Activated CD4-positive, alpha-beta T cell treated with anti-CD3 and anti-CD28 coated beads for 1 hour (primary cell): ENCODE results near the gene NRSN1.
"Not testable (repeated sequence)": the region's sequence is repeated elsewhere in the genome, so short reads cannot be mapped to it uniquely, and the experiment has no call there.

Source experiments
- DNase-seq: peaks from one replicate; pipeline ENCODE4 v3.0.0-alpha.2; 2020

Gene NRSN1

DNA sequence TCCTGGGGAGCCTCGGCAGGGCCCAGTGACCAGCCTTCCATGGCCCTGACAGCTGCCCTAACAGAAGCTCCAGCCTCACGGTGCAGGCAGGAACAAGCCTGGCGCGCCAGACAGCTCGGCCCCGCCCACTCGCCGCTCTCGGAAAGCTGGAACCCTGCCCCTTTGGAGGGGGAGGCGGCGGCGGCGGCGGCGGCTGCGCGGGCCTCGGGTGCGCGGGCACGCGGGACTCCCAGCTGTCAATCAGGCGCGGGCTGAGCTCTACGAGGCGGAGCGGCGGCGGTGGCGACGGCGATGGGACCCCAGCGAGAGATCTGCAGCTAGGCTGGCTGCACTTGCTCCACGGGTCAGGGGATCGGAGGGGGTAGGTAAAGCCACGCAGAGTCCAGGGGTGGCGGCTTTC, at the start of gene NRSN1:
TSS of gene NRSN1 (plus strand) at position 236 of the 400 bp plus-strand sequence. CDS start 8,113 bp downstream, outside the sequence.
- no peak for DNase-seq

DNA sequence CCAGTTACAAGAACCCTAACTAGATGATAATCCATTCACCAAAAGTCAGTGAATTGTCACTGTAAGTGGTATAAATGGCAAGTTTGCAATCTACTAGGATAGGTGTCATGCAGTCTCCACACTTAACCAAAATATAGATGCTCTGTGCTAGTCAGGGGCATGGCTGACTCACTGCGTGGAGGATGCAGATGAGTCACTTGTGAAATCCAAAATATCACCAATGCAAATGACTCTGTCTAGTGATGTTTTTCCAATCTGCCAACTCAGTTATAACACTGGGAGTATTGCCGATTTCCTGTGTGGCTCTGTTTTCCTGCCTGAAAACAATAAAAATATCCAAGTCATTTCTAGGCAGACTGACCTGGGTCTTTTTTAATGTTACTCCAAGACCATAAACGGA, 47.8 kb upstream of the NRSN1 start:
- DNase-seq: no peak

GRCh38 chr6:24079076-24079475, 46.9 kb upstream of the NRSN1 start:
- DNase-seq: no peak

DNA sequence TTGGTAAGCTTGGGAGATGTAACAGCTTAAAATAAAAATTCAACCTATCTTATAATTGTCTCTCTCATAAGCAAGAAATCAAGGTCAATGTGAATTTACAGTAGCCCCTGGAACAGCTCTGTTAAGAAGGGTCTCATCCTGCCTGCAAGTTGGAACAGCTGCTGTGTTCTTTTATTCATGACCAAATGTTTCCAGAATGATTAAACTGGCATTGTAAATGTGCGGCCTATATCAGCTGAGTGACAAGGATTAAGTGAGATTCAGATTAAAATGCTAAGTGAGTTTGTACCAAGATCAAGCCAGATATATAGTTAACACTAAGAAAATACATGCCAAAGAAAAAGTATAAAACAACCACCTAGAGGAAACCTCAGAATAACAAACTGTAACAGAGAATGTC, 45.3 kb upstream of the NRSN1 start:
- no peak for DNase-seq

DNA sequence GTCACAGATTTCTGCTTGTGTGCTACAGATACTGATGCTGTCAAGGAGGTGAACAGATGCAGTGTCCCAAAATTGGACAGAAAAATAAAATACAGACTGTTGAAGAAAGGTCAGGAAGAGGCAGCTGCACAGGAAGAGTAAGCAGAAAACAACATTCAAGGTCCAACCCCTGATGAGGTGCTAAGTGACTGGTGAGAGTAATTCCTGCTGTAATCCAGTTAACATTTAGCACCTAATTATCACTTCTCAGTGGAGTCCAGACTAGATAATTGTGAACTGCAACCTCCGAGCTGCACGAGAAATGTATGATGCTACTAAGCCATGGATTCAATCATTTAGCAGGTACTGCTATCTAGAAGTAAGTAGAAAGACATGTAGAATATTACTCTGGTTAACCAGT, 36.3 kb upstream of the NRSN1 start:
- DNase-seq: no peak

GRCh38 chr6:24092407-24092806, 33.6 kb upstream of the NRSN1 start:
- DNase-seq: no peak

GRCh38 chr6:24093381-24093780, 32.6 kb upstream of the NRSN1 start:
- DNase-seq: no peak

DNA sequence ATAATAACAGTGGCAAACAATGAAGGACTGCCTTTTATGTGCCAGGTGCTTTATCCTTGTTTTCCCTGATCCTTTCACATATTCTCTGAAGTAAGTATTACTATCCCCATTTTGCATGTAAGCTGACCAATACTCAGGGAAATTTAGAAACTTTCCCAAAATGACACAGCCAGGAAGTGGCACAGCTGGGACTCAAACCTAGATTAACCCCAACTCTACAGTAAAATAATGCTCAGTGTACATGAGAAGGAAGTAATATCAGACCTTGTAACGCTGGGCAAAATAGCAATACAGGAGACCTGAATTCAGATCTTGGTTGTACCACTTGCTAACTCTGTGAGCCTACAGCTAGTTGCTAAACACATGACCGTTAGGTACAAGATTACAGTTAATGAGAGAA, 26.8 kb upstream of the NRSN1 start:
- DNase-seq: no peak

- DNase-seq: no peak
These were observed 25.8 kb upstream of the NRSN1 start for GRCh38 chr6:24100024-24100769.

GRCh38 chr6:24100770-24101155, 25.3 kb upstream of the NRSN1 start:
- no peak for DNase-seq

DNA sequence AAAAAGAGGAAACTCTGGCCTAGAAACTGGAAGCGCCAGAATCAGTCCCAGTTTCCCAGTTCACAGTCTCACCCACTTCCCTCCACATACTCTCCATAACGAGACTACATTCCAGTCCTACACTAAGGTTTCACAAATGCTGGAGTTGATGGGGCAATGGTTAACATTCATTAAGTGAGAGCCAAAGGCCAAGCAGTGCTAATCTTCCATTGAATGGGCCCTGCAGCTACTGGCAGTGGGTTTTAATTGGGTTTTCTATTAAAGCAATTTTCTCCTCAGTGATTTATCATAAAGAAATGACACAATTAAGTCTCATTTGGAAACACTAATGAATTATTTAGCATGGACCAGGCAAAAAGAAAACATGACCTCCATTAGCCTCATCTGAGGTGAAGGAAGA, 20.8 kb upstream of the NRSN1 start:
- DNase-seq: no peak

- DNase-seq: no peak
These were observed 19.7 kb upstream of the NRSN1 start for GRCh38 chr6:24106291-24106690.

DNA sequence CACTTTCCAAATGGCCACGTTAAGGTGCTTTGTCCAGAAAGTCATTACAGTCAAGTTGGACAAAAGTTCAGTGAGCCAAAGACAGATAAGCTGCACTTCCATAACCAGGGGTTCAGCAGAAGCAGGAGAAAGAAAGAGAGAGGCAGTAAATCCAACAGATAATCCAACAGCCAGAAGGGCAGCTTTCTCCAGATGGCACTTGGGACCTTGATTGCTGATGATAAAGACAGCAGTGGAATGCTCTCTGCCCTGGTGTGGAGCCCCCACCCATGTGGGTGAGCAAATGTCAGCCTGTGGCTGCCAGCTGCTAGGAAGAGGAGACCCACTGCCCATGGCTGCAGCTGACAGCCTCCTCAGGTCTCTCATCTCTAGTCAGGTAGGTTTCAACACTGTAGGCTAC, 18.7 kb upstream of the NRSN1 start:
- no peak for DNase-seq

GRCh38 chr6:24108056-24108455, 18.0 kb upstream of the NRSN1 start:
- DNase-seq: no peak

DNA sequence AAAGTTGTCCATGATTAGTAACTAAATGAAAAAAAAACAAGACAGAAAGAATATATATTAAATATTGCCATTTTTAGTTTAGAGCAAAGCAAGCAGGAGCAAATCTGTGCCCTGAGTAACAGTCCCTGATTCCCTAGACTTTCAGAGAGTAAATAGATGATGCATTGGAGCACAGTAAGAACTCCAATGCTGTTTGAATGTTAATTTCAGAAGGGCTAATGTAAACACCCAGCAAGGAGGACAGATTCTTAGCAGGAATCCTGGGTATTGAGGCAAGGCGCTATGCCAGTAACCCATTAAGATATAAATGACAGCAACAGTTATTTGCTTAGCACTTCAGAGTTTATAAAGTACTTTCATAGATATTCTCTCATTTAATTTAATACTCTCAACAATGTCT, 15.6 kb upstream of the NRSN1 start:
- DNase-seq: no peak

GRCh38 chr6:24113891-24114290, 12.1 kb upstream of the NRSN1 start:
- DNase-seq: no peak

DNA sequence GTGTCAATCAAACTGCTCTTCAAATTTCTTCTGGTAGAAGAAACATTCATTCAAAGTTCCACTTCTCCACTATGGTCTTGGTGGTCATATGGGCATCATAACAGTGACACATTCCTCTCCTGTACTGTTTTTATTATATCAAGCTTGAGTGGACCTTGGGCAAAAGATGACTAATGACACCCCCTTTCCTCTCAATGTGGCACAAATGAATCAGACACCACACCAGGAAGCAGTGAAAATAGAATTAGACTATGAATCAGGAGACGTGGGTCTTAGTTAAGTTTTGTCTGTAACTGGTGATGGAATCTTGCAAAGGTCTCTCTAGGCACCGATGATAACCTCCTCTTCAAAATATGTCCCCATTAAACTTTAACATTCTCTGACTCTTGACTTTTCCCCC, 9.0 kb upstream of the NRSN1 start:
- no peak for DNase-seq

DNA sequence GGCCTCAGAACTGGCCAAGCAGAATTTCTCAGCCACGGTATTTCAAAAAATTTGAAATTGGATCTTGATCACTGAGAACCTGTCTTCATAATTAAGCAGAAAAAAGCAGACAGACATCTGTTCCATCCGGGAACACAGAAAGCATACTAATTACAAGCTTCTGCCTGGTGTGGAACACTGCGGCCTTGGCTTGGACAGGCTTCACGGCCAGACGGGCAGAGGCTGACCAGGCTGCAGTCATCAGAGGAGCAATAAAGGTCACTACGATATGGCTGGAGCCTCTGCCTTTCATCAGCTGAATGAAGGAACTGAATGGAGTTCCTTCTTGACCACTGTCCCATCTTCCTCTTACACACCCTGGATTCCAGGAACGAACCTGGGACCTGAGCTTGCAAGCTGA, 3.9 kb upstream of the NRSN1 start:
- DNase-seq: no peak

GRCh38 chr6:24126586-24127192, 674 bp downstream of the NRSN1 start:
- DNase-seq: no peak

DNA sequence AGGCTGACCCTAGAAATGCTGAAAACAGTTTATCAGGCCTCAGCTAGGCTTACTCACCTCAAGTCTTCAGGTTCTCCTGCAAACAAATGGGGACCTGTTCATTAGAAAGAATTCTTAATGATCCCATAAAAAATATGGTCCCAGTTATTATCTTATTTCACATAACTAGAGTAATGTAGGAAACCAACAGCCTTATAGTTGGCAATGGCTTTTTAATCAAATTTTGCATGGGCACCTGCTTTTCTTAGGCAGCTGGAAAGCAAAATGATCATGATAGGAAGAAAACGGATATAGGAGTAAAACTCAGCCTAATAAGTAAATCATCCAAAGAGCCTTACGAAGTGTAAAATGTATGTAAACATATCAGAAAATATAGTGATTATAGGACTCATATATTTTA, 1.3 kb downstream of the NRSN1 start:
- no peak for DNase-seq

- DNase-seq: no peak
These were observed 5.7 kb downstream of the NRSN1 start for GRCh38 chr6:24131751-24132150.

DNA sequence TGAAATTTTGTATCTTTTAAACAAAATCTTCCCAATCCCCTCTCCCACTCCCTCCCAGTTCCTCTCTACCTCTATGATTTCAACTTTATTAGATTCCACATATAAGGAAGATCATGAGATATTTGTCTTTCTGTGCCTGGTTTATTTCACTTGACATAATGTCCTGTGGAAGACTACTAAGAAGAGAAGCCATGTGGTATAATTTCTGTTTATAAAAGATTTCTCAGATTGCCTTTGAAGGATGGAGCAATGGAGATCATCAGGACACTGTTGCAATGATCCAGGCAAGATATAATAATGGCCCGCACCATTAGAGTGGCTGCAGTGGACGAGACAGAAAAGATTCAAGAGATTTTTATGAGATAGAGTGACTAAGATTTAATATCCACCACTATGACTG, 13.1 kb downstream of the NRSN1 start:
- DNase-seq: no peak

DNA sequence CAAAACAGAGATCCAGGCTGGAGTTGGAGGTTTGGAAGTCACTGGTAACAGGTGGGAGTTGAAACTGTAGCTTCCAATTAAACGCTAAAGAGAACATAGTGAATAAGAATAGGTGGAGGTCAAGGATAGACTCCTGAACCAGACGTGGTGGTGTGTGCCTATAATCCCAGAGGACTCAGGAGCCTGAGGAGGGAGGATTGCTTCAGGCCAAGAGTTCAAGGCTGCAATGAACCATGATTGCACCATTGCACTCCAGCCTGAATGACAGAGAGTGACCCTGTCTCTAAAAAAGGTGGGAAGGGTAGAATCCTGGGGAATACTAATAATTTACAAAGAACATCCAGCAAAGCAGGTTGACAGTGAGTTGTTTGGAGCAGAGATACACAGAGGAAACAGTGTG, 13.6 kb downstream of the NRSN1 start:
- DNase-seq: no peak

GRCh38 chr6:24140591-24140990, 14.6 kb downstream of the NRSN1 start:
- DNase-seq: no peak

DNA sequence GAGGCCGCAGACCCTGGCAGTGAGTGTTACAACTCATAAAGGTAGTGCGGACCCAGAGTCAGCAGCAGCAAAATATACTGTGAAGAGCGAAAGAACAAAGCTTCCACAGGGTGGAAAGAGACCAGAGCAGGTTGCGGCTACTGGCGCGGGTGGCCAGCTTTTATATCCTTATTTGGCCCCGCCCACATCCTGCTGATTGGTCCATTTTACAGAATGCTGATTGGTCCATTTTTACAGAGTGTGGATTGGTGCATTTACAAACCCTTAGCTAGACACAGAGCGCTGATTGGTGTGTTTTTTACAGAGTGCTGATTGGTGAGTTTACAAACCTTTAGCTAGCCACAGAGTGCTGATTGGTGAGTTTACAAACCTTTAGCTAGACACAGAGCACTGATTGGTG, 16.7 kb downstream of the NRSN1 start:
- DNase-seq: not testable (repeated sequence)
